ENCODE data around the gene TARS3. TPM values are rescaled to one million over a fixed set of nuclear protein-coding genes. Genes with fewer than 3 reads are reported as not detected.

TARS3 gene
- total and polyA plus RNA-seq, 7 donors: 11.1 to 40.2 (median 35.0) TPM

DNA sequence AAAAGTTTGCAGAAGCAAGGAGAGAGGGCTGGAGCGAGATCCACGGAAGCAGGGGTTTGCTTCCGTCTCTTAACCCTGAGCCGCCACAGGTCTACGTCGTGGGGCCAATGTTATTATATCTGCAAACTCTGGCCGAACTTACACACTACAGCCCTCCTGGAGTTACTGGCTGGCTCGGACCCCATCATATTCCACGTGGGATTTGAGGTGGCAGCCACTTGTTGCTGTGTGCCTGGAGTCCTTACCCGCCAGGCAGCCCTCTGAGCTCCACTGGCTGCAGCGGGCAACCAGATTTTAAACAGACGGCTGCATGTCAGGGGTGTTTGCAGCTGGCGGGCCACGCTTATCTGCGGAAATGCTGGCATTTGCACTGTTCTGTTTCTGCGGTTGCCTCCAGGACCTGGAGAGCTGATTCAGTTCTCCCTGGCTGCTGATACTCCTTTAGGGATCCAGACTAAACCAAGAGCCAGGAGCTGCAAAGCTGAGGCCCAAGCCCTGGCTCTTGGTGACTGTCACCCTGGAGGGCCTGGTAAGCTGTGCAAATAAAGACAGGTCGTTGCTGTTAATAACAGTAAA lies 106.8 kb downstream of the TARS3 start:
- Histone ChIP-seq H3K4me3 (no peak overlapping the region), H3K36me3 (ENCODE audit: insufficient read depth in 1 of 2, low read depth in 1 of 2) (no peaks in the 10 kb centered on the region), H3K27ac (no peak overlapping the region), H3K4me1 (peaks cover 63% of the 10 kb centered on the region), H3K27me3 (ENCODE audit: insufficient read depth in 3 of 3, low read length in 2 of 3) (no peaks in the 10 kb centered on the region), H3K9me3 (no peaks in the 10 kb centered on the region)
- intact Hi-C loops (cut with DNase I): loop anchor here in 1 of 2 donors (5.0 kb wide), 2 partner anchors 115 to 170 kb away; no protein-coding TSS in a partner anchor
- no peak for DNase-seq
- no peak for ATAC-seq
- WGBS, 3 donors: 58 to 73% (median 63%) methylated on average over 17 of the region's 17 CpGs
- TF ChIP-seq, protein P1, sequence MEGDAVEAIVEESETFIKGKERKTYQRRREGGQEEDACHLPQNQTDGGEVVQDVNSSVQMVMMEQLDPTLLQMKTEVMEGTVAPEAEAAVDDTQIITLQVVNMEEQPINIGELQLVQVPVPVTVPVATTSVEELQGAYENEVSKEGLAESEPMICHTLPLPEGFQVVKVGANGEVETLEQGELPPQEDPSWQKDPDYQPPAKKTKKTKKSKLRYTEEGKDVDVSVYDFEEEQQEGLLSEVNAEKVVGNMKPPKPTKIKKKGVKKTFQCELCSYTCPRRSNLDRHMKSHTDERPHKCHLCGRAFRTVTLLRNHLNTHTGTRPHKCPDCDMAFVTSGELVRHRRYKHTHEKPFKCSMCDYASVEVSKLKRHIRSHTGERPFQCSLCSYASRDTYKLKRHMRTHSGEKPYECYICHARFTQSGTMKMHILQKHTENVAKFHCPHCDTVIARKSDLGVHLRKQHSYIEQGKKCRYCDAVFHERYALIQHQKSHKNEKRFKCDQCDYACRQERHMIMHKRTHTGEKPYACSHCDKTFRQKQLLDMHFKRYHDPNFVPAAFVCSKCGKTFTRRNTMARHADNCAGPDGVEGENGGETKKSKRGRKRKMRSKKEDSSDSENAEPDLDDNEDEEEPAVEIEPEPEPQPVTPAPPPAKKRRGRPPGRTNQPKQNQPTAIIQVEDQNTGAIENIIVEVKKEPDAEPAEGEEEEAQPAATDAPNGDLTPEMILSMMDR (IDR thresholded peaks at IDR 0.05): no peak

DNA sequence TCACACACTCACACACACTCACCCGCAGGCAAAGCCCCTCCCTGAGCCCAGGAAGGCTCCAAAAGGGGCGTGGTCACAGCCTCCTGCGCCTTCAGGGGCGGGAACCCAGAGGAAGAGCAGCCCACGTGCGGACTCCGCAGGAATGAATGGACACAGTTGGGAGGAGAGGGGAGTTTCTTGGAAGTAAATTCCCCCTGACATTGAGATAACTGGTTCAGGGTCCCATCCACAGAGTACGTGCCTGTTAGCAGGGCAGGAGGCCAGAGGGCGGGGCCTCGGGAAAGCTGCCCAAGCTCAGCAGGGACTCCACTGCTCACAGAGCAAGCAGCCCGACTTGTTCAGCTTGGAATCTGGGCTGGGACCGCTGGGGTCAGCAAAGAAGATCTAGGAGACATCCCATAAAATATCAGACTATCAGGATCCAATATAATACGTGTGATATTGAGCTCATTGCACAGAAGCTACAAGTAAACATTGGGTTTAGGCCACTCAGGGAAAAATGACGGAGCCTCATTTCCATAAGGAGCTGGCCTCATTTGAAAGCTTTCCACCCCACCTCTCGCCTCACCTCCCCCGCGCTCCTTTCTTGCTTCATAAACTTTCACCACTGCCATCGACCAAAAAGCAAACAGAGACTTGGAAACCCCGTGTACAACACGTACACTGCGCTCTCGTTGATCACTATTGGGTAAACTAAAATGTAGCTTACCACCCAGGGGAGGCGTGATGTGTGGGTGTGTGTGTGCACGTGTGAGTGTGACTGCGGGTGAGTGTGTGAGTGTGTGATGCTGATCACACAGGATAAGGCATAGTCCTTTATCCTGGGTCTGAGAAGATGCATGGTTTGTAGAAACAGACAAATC lies 108.1 kb downstream of the TARS3 start:
- H3K27me3 ChIP-seq (ENCODE audit: insufficient read depth in 3 of 3, low read length in 2 of 3): no peaks in the 10 kb centered on the region
- peaks cover 76% of the 10 kb centered on the region for H3K4me1 ChIP-seq
- H3K27ac ChIP-seq: peak overlapping the region; percentile 67
- TF ChIP-seq, protein P1 (IDR thresholded peaks at IDR 0.05): no peak
- no peaks in the 10 kb centered on the region for H3K9me3 ChIP-seq
- WGBS, 3 donors: 37 to 45% (median 38%) methylated on average over 25 of the region's 25 CpGs
- ATAC-seq (peak; percentile 12 to 60 (median 48)), DNase-seq (peak; percentile 73 to 86)
- intact Hi-C loops (cut with DNase I): loop anchor here in 1 of 2 donors (5.0 kb wide), 2 partner anchors 114 to 169 kb away; no protein-coding TSS in a partner anchor
- no peaks in the 10 kb centered on the region for H3K36me3 ChIP-seq (ENCODE audit: insufficient read depth in 1 of 2, low read depth in 1 of 2)
- peak overlapping the region; percentile 32 for H3K4me3 ChIP-seq

DNA sequence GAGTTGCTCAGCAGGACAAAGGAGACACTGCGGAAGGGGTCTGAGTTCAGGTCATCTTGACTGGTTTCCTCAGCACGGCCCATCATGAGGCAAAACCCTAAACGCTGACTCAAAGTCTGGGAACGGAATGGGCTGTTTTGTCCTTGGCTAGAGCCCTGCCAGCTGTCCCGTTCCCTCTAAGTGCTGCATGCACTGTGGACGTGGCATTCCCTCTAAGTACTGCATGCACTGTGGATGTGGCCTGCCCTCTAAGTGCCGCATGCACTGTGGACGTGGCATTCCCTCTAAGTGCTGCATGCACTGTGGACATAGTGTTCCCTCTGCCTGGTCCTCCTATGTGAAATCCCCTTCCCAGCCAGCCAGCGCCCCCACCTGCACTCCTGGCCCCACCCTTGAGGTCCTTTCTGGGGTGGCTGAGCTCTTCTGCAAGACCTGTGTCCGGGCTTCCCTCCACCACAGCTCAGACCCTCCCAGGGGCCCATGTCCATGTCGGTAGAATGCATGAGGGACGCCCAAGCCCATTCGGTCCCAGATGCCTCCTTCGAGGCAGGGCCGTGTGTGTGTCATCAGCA lies 108.8 kb downstream of the TARS3 start:
- intact Hi-C loops (cut with DNase I): loop anchor here in 1 of 2 donors (5.0 kb wide), 2 partner anchors 113 to 168 kb away; no protein-coding TSS in a partner anchor
- TF ChIP-seq, protein P1 (IDR thresholded peaks at IDR 0.05): no peak

DNA sequence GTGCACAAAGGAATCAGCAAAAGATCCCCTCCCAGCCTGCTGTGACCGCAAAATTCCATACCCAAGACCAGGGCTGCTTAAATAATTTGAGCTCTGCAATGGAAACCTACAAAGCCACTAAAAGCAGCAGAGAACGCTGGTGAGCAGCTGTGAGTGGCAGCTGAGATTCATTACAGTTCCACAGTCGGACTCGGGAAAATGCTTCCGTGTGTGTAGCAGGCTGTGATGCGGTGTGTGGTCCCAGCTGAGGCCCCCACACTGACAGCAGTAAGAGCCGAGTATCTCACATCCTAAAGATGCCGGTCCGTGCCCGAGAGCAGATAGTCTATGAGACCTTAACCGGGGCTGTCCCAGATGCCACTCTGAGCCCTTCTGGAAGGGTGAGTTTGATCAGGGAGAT lies 109.5 kb downstream of the TARS3 start:
- H3K27me3 ChIP-seq (ENCODE audit: insufficient read depth in 3 of 3, low read length in 2 of 3): no peaks in the 10 kb centered on the region
- 59 to 85% (median 63%) methylated on average over 11 of the region's 11 CpGs for WGBS, 3 donors
- H3K27ac ChIP-seq: peak overlapping the region; percentile 67
- ATAC-seq (no peak), DNase-seq (no peak)
- H3K4me1 ChIP-seq: peaks cover 75% of the 10 kb centered on the region
- H3K9me3 ChIP-seq: no peaks in the 10 kb centered on the region
- intact Hi-C loops (cut with DNase I): loop anchor here (5.0 kb wide), 3 partner anchors 33 to 167 kb away; no protein-coding TSS in a partner anchor
- H3K4me3 ChIP-seq: no peak overlapping the region
- TF ChIP-seq, protein P1 (IDR thresholded peaks at IDR 0.05): no peak
- no peaks in the 10 kb centered on the region for H3K36me3 ChIP-seq (ENCODE audit: insufficient read depth in 1 of 2, low read depth in 1 of 2)

More for the DNA sequence above, 108.8 kb downstream of the TARS3 start:
- no peaks in the 10 kb centered on the region for H3K36me3 ChIP-seq (ENCODE audit: insufficient read depth in 1 of 2, low read depth in 1 of 2)
- WGBS, 3 donors: 27 to 44% (median 35%) methylated on average over 15 of the region's 15 CpGs
- DNase-seq (peak; percentile 64 to 87), ATAC-seq (peak; percentile 60 to 81 (median 79))
- H3K9me3 ChIP-seq: no peaks in the 10 kb centered on the region
- H3K4me3 ChIP-seq: peak overlapping the region; percentile 32
- peak overlapping the region; percentile 67 for H3K27ac ChIP-seq
- H3K27me3 ChIP-seq (ENCODE audit: insufficient read depth in 3 of 3, low read length in 2 of 3): no peaks in the 10 kb centered on the region
- peaks cover 75% of the 10 kb centered on the region for H3K4me1 ChIP-seq
